ENCODE results near the gene ESYT2.

GRCh38 chr7:158856883-158857668 is 27.8 kb upstream of the ESYT2 start:
- TF ChIP-seq, protein P1, sequence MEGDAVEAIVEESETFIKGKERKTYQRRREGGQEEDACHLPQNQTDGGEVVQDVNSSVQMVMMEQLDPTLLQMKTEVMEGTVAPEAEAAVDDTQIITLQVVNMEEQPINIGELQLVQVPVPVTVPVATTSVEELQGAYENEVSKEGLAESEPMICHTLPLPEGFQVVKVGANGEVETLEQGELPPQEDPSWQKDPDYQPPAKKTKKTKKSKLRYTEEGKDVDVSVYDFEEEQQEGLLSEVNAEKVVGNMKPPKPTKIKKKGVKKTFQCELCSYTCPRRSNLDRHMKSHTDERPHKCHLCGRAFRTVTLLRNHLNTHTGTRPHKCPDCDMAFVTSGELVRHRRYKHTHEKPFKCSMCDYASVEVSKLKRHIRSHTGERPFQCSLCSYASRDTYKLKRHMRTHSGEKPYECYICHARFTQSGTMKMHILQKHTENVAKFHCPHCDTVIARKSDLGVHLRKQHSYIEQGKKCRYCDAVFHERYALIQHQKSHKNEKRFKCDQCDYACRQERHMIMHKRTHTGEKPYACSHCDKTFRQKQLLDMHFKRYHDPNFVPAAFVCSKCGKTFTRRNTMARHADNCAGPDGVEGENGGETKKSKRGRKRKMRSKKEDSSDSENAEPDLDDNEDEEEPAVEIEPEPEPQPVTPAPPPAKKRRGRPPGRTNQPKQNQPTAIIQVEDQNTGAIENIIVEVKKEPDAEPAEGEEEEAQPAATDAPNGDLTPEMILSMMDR (IDR thresholded peaks at IDR 0.05; ENCODE audit: low read depth, low read length, missing input control), result no peak
- no peak for TF ChIP-seq RAD21 (IDR thresholded peaks at IDR 0.05)
- no peak for TF ChIP-seq GABPA (IDR thresholded peaks at IDR 0.05 in 1 of 2, conservative IDR thresholded peaks at IDR 0.05 in 1 of 2)
